Measurements from ENCODE around the gene LPP. TPM values are rescaled to one million over a fixed set of nuclear protein-coding genes. Genes with fewer than 3 reads are reported as not detected.

LPP gene
- total RNA-seq, 2 experiments from 2014 or later: 51.3 to 58.9 TPM

GRCh38 chr3:188315553-188315952, 161.6 kb downstream of the LPP start:
- H3K9me3 Mint-ChIP-seq (ENCODE audit: insufficient read depth): peaks cover 5% of the 10 kb centered on the region
- peaks cover 10% of the 10 kb centered on the region for H3K36me3 Mint-ChIP-seq (ENCODE audit: low read depth)
- no peak overlapping the region for H3K27ac Mint-ChIP-seq
- ATAC-seq (no peak), DNase-seq (no peak)
- H3K4me1 Mint-ChIP-seq (ENCODE audit: low read depth): peaks cover 9% of the 10 kb centered on the region
- ChIA-PET POLR2A (no interaction called here), CTCF (interaction anchor here (0.6 to 1.7 kb wide), 2 partner anchors 110 to 575 kb away, joined by 3 to 6 read pairs; no protein-coding TSS in a partner anchor)
- no peaks in the 10 kb centered on the region for H3K27me3 Mint-ChIP-seq (ENCODE audit: low read depth)
- H3K4me3 Mint-ChIP-seq: no peak overlapping the region

- ChIA-PET POLR2A (no interaction called here), CTCF (interaction anchor here (1.7 kb wide), 1 partner anchor 576 kb away, joined by 6 read pairs; no protein-coding TSS in a partner anchor)
- ATAC-seq (no peak), DNase-seq (no peak)
- H3K36me3 Mint-ChIP-seq (ENCODE audit: low read depth): peaks cover 11% of the 10 kb centered on the region
- no peaks in the 10 kb centered on the region for H3K27me3 Mint-ChIP-seq (ENCODE audit: low read depth)
- H3K9me3 Mint-ChIP-seq (ENCODE audit: insufficient read depth): peaks cover 5% of the 10 kb centered on the region
- no peak overlapping the region for H3K4me3 Mint-ChIP-seq
- H3K4me1 Mint-ChIP-seq (ENCODE audit: low read depth): peaks cover 12% of the 10 kb centered on the region
- H3K27ac Mint-ChIP-seq: no peak overlapping the region
Measured at GRCh38 chr3:188316021-188316722, 162.2 kb downstream of the LPP start.

- ATAC-seq (no peak), DNase-seq (no peak)
- no peak overlapping the region for H3K4me3 Mint-ChIP-seq
- H3K4me1 Mint-ChIP-seq (ENCODE audit: low read depth): peaks cover 15% of the 10 kb centered on the region
- peaks cover 10% of the 10 kb centered on the region for H3K36me3 Mint-ChIP-seq (ENCODE audit: low read depth)
- no peaks in the 10 kb centered on the region for H3K27me3 Mint-ChIP-seq (ENCODE audit: low read depth)
- no peak overlapping the region for H3K27ac Mint-ChIP-seq
- peaks cover 5% of the 10 kb centered on the region for H3K9me3 Mint-ChIP-seq (ENCODE audit: insufficient read depth)
- CTCF ChIA-PET: interaction anchor here (1.7 kb wide), 1 partner anchor 576 kb away, joined by 6 read pairs; no protein-coding TSS in a partner anchor
- POLR2A ChIA-PET: no interaction called here
Measured at GRCh38 chr3:188316723-188317070, 162.7 kb downstream of the LPP start.

- Mint-ChIP-seq H3K27me3 (ENCODE audit: low read depth) (no peaks in the 10 kb centered on the region), H3K27ac (no peak overlapping the region), H3K4me3 (no peak overlapping the region), H3K36me3 (ENCODE audit: low read depth) (peaks cover 26% of the 10 kb centered on the region), H3K9me3 (ENCODE audit: insufficient read depth) (peaks cover 7% of the 10 kb centered on the region), H3K4me1 (ENCODE audit: low read depth) (peaks cover 43% of the 10 kb centered on the region)
- DNase-seq (no peak), ATAC-seq (no peak)
- ChIA-PET CTCF (no interaction called here), POLR2A (no interaction called here)
Measured at GRCh38 chr3:188319569-188319968, 165.6 kb downstream of the LPP start.

GRCh38 chr3:188320757-188321156, 166.8 kb downstream of the LPP start:
- peaks cover 48% of the 10 kb centered on the region for H3K4me1 Mint-ChIP-seq (ENCODE audit: low read depth)
- DNase-seq (no peak), ATAC-seq (no peak)
- peaks cover 7% of the 10 kb centered on the region for H3K9me3 Mint-ChIP-seq (ENCODE audit: insufficient read depth)
- POLR2A ChIA-PET: no interaction called here
- no peak overlapping the region for H3K4me3 Mint-ChIP-seq
- no peak overlapping the region for H3K27ac Mint-ChIP-seq
- CTCF ChIA-PET: interaction anchor here (4.3 kb wide), 1 partner anchor 580 kb away, joined by 29 read pairs; no protein-coding TSS in a partner anchor
- peaks cover 33% of the 10 kb centered on the region for H3K36me3 Mint-ChIP-seq (ENCODE audit: low read depth)
- H3K27me3 Mint-ChIP-seq (ENCODE audit: low read depth): no peaks in the 10 kb centered on the region

GRCh38 chr3:188321258-188321657, 167.3 kb downstream of the LPP start:
- H3K27me3 Mint-ChIP-seq (ENCODE audit: low read depth): no peaks in the 10 kb centered on the region
- peaks cover 51% of the 10 kb centered on the region for H3K4me1 Mint-ChIP-seq (ENCODE audit: low read depth)

GRCh38 chr3:188322135-188322887, 168.4 kb downstream of the LPP start:
- H3K27me3 Mint-ChIP-seq (ENCODE audit: low read depth): no peaks in the 10 kb centered on the region
- DNase-seq (no peak), ATAC-seq (no peak)
- peak overlapping the region; percentile 35 for H3K4me3 Mint-ChIP-seq
- peaks cover 40% of the 10 kb centered on the region for H3K36me3 Mint-ChIP-seq (ENCODE audit: low read depth)
- H3K9me3 Mint-ChIP-seq (ENCODE audit: insufficient read depth): peaks cover 7% of the 10 kb centered on the region
- ChIA-PET CTCF (interaction anchor here (1.1 to 4.3 kb wide), 6 partner anchors 9 to 582 kb away, joined by 3 to 29 read pairs (median 4); no protein-coding TSS in a partner anchor), POLR2A (interaction anchor here (0.7 to 1.9 kb wide), 3 partner anchors 11 to 345 kb away, joined by 3 to 10 read pairs (median 3); partner anchors contain the start of gene LPP)
- peak overlapping the region; percentile 74 for H3K27ac Mint-ChIP-seq
- H3K4me1 Mint-ChIP-seq (ENCODE audit: low read depth): peaks cover 59% of the 10 kb centered on the region

More at GRCh38 chr3:188321258-188321657, 167.3 kb downstream of the LPP start:
- Mint-ChIP-seq H3K9me3 (ENCODE audit: insufficient read depth) (peaks cover 7% of the 10 kb centered on the region), H3K4me3 (no peak overlapping the region), H3K36me3 (ENCODE audit: low read depth) (peaks cover 38% of the 10 kb centered on the region), H3K27ac (no peak overlapping the region)
- DNase-seq (no peak), ATAC-seq (no peak)
- POLR2A ChIA-PET: no interaction called here
- CTCF ChIA-PET: interaction anchor here (1.1 to 4.3 kb wide), 5 partner anchors 11 to 581 kb away, joined by 3 to 29 read pairs (median 3); no protein-coding TSS in a partner anchor

GRCh38 chr3:188323067-188323842, 169.3 kb downstream of the LPP start:
- peak overlapping the region; percentile 35 for H3K4me3 Mint-ChIP-seq
- H3K27me3 Mint-ChIP-seq (ENCODE audit: low read depth): no peaks in the 10 kb centered on the region
- POLR2A ChIA-PET: interaction anchor here (0.7 to 1.9 kb wide), 4 partner anchors 9 to 346 kb away, joined by 3 to 10 read pairs (median 3); partner anchors contain the start of gene LPP
- H3K36me3 Mint-ChIP-seq (ENCODE audit: low read depth): peaks cover 37% of the 10 kb centered on the region
- peak overlapping the region; percentile 74 for H3K27ac Mint-ChIP-seq
- peak; percentile 96 for ATAC-seq
- CTCF ChIA-PET: interaction anchor here (0.6 to 4.3 kb wide), 6 partner anchors 15 to 632 kb away, joined by 3 to 29 read pairs (median 3); no protein-coding TSS in a partner anchor
- peak; percentile 78 for DNase-seq
- peaks cover 7% of the 10 kb centered on the region for H3K9me3 Mint-ChIP-seq (ENCODE audit: insufficient read depth)
- peaks cover 59% of the 10 kb centered on the region for H3K4me1 Mint-ChIP-seq (ENCODE audit: low read depth)

- ChIA-PET CTCF (no interaction called here), POLR2A (no interaction called here)
- no peak for DNase-seq
- Mint-ChIP-seq H3K36me3 (ENCODE audit: low read depth) (peaks cover 35% of the 10 kb centered on the region), H3K9me3 (ENCODE audit: insufficient read depth) (peaks cover 7% of the 10 kb centered on the region), H3K4me3 (no peak overlapping the region), H3K4me1 (ENCODE audit: low read depth) (peaks cover 67% of the 10 kb centered on the region), H3K27ac (no peak overlapping the region), H3K27me3 (ENCODE audit: low read depth) (no peaks in the 10 kb centered on the region)
- ATAC-seq: no peak
Measured at GRCh38 chr3:188326111-188326510, 172.2 kb downstream of the LPP start.

GRCh38 chr3:188326968-188327367, 173.0 kb downstream of the LPP start:
- POLR2A ChIA-PET: no interaction called here
- ATAC-seq: no peak
- Mint-ChIP-seq H3K36me3 (ENCODE audit: low read depth) (peaks cover 35% of the 10 kb centered on the region), H3K27me3 (ENCODE audit: low read depth) (no peaks in the 10 kb centered on the region), H3K4me3 (no peak overlapping the region), H3K9me3 (ENCODE audit: insufficient read depth) (peaks cover 7% of the 10 kb centered on the region), H3K4me1 (ENCODE audit: low read depth) (peaks cover 63% of the 10 kb centered on the region), H3K27ac (no peak overlapping the region)
- no peak for DNase-seq
- CTCF ChIA-PET: no interaction called here

- DNase-seq (no peak), ATAC-seq (no peak)
- peaks cover 59% of the 10 kb centered on the region for H3K4me1 Mint-ChIP-seq (ENCODE audit: low read depth)
- no peak overlapping the region for H3K27ac Mint-ChIP-seq
- H3K4me3 Mint-ChIP-seq: no peak overlapping the region
- ChIA-PET POLR2A (no interaction called here), CTCF (interaction anchor here (0.7 kb wide), 1 partner anchor 628 kb away, joined by 3 read pairs; no protein-coding TSS in a partner anchor)
- H3K36me3 Mint-ChIP-seq (ENCODE audit: low read depth): peaks cover 35% of the 10 kb centered on the region
- no peaks in the 10 kb centered on the region for H3K27me3 Mint-ChIP-seq (ENCODE audit: low read depth)
- peaks cover 7% of the 10 kb centered on the region for H3K9me3 Mint-ChIP-seq (ENCODE audit: insufficient read depth)
Measured at GRCh38 chr3:188327433-188327832, 173.5 kb downstream of the LPP start.
